ENCODE results near the gene ZNF438.

DNA sequence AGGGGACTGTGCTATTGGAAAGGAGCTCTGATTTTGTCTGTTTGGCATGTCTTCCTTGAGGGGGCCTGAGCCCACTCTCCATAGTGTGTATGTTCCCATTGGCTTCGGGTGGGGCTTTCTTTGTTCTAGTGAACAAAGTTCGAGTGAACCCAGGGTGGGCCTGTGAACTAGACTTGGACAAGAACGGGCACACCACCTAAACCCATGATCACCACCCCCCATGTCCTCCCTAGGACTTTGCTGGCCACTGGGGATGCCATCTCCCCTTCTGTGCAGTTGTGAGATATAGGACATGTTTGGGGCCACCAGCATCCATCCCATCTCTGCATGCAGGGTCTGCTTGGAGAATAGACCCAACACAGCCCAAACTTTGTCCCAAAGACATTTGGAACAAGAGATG lies 206.6 kb downstream of the ZNF438 start:
- TF ChIP-seq, protein P1, sequence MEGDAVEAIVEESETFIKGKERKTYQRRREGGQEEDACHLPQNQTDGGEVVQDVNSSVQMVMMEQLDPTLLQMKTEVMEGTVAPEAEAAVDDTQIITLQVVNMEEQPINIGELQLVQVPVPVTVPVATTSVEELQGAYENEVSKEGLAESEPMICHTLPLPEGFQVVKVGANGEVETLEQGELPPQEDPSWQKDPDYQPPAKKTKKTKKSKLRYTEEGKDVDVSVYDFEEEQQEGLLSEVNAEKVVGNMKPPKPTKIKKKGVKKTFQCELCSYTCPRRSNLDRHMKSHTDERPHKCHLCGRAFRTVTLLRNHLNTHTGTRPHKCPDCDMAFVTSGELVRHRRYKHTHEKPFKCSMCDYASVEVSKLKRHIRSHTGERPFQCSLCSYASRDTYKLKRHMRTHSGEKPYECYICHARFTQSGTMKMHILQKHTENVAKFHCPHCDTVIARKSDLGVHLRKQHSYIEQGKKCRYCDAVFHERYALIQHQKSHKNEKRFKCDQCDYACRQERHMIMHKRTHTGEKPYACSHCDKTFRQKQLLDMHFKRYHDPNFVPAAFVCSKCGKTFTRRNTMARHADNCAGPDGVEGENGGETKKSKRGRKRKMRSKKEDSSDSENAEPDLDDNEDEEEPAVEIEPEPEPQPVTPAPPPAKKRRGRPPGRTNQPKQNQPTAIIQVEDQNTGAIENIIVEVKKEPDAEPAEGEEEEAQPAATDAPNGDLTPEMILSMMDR (IDR thresholded peaks at IDR 0.05), result no peak
- TF ChIP-seq POLR2AphosphoS5 (IDR thresholded peaks at IDR 0.05), result no peak

Data from prostate gland (tissue), 2 donors.